ENCODE measurements around the gene RHOT2.
"Not testable (repeated sequence)": the region's sequence is repeated elsewhere in the genome, so short reads cannot be mapped to it uniquely, and the experiment has no call there.

RHOT2 gene

DNA sequence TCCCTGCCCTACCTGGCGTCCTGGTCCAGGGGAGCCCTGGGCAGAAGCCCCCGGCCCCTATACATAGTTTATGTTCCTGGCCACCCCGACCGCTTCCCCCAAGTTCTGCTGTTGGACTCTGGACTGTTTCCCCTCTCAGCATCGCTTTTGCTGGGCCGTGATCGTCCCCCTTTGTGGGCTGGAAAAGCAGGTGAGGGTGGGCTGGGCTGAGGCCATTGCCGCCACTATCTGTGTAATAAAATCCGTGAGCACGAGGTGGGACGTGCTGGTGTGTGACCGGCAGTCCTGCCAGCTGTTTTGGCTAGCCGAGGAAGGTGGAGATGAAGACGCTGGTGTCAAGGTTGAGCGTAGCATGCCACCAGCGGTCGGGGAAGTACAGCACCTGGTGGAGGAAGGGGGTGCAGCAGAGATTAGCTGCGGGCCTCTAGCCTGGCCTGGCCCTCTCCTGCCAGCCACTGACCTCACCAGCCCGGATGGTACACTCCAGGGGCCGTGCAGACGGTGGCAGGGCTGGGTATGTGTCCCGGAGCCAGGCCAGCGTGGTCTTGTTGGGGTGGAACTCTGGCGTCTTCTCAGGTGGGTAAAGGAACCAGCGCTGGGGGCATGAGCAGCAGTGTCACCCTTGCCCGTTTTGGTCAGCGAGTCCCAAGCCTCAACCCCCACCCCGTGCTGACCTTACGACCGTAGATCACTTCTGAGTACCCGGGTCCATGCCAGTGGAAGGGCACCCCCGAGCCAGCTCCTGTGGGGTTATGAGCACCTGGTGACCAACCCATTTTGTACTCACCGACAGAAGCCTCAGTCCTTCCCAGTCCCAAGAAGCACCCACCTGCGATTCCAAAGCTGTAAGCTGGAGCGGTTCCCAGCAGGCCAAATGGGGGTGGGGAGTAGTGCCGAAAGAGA, 14.8 kb downstream of the RHOT2 start:
- no peak for DNase-seq

GRCh38 chr16:683396-684070, 15.6 kb downstream of the RHOT2 start:
- DNase-seq, result no peak

DNA sequence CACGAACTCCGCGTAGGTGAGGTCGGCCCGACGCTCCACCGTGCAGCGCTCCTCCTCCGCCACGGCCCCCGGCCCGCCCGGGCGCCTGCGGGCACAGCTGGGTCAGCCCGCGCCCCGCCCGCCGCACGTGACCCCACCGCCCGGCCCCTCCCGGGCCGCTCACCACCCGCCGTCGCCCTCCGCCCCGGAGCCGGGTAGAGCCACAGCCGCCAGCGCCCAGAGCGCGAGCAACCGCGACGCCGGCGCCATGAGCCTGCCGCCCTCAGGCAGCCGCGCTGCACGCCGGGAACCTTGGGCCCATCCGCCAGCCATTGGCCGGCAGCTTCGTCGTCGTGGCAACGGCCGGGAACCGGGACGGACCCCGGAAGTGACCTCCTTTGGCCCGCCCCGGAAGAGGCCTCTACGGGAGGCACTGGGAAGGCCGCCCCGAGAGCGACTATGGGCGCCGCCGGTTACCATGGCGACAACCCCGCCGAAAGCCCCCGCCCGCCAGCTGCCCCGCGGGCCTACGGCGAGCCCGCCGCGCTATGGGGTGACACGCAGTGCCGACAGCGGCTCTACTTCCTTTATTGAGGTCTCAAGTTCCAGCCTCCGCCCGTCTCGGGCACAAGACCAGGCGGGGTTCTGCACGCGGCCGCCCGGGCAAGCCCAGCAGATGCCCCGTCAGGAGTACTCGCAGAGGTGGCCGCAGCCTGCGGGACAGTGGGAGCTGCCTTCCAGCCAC, 16.3 kb downstream of the RHOT2 start, which contains the start of gene JMJD8:
TSS of gene JMJD8 (minus strand) at position 264 of the 724 bp plus-strand sequence. CDS start at position 249, 15 bp downstream.
- DNase-seq, result peak; percentile 95

- DNase-seq, result no peak
Measured at GRCh38 chr16:684961-685696, 17.2 kb downstream of the RHOT2 start.

GRCh38 chr16:685967-686366, 18.0 kb downstream of the RHOT2 start:
- DNase-seq, result no peak

DNA sequence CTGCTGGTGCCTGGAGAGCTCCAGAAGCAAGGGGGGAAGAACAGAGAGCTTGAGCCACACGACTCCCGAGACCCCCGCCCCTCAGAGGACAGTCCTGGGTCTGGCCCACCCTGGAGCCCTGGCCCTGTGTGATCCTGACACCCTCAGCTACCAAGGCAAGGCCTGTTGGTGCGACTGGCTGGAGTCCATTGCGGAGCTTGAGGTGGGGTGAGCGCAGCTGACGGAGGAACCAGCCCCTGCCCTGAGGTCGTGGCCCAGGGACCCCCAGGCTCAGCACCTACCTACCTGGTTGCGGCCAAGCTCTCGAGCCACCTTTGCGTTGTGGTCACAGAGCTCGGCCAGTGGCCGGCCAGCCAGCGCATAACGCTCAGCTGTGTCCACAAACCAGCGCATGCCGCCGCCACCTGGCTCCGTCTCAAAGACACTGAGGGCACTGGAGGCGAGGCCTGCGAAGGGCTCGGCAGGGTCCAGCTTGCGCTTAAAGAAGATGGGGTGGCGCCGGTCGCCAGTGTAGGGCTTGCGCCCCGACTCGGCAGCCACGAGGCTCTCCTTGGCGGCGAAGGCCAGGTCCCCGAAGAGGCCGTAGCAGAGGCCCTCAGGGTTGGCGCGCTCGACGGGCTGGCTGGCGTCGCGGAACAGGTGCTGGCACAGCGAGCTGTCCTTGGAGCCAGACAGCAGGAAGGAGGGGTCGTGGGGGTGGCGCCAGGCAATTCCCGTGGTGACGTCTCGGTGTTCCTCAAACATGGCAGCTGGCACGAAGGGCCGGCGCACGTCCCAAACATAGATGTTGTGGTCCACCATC, 18.7 kb downstream of the RHOT2 start:
- no peak for DNase-seq

GRCh38 chr16:687499-687898, 19.6 kb downstream of the RHOT2 start:
- DNase-seq, result no peak

DNA sequence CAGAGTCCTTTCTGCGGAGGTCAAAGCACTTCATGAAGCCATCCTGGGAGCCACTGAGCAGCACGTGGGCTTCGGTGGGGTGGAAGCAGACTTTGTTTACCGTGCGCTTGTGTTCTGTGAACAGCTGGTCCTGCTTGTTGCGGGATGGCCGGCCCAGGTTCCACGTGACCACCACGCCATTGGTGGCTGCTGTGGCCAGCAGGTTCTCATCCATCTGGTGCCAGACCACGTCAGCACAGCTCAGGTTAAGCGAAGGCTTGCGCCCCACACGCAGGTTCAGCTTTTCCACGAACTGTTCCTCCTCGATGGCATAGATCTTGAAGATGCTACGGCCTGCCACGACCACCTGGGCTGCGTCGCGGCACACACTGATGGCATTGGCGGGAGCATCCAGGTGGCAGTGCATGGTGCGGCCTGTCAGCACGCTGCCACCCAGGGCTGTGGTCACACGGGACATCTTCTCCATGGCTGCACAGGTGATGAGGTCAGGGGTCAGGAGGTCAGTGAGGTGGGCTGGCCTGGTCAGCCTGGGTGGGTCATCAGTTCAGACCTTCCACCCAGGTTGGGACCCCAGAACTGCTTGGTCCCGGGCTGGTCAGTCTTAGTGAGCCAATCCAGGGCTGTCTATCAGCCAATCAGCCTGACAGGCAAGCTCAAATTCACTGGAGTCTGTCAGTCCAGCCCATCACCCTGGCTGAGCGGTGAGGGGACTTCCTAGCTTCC, 21.4 kb downstream of the RHOT2 start:
- no peak for DNase-seq

DNA sequence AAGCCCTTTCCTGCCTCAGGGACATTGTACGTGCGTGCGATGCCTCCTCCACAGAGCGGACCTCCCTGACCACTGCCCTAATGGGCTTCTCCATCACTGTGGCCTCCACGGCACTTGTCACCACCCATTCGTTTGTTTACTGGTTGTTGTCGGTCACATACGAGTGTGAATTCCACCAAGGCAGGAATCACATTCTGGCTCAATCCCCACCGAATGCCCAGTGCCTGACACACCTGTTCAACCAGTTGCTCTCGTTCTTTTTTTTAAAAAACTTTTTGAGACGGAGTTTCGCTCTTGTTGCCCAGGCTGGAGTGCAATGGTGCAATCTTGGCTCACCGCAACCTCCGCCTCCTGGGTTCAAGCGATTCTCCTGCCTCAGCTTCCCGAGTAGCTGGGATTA, 23.3 kb downstream of the RHOT2 start:
- not testable (repeated sequence) for DNase-seq

DNA sequence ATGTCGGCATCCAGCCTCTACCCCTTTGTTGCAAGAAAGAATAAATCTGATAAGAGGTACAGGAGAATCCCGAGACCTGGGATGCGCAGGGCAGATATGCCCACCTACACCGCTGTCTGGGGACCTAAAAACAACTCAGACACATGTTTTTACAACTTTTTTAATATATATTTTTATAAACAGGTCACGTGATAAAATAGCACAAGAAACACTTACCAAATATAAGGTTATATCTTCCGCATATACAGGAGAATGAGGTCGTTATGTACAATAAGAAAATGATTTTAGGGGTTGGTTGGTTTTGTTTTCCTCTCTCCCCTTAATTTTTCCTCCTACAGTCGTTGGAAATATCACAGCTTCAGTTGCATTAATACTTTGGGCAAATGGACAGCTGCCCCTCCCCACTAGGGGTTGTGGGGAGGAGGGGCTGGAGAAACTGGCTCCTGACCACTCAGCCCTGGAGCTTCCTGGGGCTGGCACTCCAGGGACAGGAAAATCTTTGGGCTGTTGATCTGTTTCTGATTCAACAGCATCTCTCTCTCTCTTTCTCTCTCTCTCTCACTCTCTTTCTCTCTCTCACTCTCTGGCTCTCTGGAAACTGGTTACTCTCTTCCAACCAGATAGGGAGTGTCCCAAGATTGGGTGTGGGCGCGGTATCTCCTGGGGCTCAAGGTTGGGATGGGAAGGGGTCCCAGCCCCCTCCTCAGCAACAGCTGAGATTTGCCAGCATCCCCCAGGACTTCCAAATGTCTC, 24.6 kb downstream of the RHOT2 start:
- DNase-seq, result no peak

DNA sequence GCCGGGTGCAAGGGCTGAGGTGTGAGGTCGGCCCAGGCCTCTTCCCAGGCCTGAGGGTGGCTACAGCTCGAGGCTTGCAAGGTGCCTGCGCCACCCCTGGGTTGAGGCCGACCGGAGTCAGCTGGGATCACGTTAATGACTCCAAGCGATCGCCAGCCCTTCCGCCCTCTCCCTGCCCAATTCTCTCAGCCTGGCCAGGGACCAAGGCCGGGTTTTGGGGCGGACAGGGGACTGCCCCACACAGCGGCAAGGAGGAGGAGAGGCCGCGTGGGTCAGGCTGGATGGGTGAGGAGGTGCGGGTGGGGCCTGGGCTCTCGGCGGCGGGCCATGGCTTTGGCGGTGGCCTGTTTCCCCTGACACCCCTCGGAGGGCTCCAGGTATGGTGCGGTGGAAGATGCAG, 25.4 kb downstream of the RHOT2 start:
- no peak for DNase-seq

DNA sequence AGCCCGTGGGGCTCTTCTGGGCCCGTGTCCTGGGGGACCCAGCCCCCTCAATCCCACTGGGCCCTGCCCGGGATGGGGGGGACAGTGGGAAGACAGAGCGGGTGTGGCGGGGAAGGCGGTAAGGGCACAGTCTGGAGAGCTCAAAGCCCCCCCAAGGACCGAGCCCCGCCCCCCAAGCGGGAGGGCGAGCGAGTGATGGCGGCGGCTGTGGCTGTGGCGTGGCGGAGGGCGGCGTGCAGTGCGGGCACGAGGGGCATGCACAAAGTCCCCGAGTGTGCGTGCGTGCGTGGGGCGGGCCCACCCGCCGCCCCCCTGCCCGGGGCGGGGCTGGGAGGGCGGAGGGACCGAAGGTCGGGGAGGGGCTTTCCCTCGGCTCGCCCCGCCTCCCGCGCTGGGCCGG, 25.8 kb downstream of the RHOT2 start:
- DNase-seq, result no peak

DNA sequence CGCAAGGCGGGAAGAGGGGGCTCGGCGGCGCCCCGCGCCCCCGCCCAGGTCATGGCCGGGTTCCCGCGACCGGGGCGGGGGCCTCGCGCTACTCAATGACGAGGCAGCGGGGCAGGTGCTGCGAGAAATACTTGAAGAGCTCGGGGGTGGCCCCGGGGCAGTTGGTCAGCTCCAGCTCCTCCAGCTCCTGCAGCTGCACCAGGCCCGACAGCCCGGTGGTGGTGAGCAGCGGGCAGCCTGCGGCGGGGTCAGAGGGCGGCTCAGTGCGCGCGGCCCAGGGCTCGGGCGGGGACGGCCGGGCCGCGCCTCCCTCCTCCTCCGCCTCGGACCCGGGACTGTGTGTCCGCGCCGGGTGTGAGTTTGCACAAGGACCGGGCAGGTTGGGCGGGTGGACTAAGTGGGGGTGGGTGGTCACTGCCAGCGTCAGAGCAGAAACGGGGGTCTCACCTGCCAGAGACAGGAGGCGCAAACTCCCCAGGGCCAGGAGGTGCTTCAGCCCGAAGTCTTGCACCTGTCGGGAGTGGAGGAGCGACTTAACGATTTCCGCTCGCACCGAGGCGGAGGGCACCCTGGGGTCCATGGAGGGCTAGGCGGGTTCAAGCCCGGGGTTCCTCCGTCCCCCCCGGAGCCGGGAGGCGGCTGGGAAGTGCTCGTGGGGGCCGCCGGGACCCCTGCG, 26.4 kb downstream of the RHOT2 start:
- DNase-seq, result no peak

DNA sequence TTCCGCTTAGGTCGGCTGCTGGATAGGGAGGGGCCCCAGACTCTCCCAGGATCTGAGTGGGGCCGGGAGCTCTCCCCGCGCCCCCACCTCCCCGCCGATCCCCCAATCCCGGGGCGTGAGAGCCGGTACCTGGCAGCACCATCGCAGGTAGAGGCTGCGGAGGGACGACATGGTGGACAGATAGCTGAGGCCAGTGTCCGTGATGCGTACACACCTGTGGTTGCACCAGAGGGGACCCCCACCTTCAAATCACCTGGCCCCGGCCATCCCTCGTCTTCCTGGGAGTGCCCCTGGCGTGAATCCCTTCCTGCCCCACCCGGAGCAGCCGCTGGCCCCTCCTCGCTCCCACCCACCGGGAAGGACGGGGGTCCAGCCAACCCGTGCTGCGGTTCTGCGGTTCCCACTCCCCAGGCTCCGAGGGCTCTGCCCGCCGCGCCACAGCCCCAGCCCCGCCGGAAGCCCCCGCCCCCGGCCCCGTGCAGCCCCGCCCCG, 27.0 kb downstream of the RHOT2 start:
- no peak for DNase-seq

GRCh38 chr16:695355-696089, 27.6 kb downstream of the RHOT2 start:
- no peak for DNase-seq

GRCh38 chr16:698911-699671, 31.2 kb downstream of the RHOT2 start:
- no peak for DNase-seq

DNA sequence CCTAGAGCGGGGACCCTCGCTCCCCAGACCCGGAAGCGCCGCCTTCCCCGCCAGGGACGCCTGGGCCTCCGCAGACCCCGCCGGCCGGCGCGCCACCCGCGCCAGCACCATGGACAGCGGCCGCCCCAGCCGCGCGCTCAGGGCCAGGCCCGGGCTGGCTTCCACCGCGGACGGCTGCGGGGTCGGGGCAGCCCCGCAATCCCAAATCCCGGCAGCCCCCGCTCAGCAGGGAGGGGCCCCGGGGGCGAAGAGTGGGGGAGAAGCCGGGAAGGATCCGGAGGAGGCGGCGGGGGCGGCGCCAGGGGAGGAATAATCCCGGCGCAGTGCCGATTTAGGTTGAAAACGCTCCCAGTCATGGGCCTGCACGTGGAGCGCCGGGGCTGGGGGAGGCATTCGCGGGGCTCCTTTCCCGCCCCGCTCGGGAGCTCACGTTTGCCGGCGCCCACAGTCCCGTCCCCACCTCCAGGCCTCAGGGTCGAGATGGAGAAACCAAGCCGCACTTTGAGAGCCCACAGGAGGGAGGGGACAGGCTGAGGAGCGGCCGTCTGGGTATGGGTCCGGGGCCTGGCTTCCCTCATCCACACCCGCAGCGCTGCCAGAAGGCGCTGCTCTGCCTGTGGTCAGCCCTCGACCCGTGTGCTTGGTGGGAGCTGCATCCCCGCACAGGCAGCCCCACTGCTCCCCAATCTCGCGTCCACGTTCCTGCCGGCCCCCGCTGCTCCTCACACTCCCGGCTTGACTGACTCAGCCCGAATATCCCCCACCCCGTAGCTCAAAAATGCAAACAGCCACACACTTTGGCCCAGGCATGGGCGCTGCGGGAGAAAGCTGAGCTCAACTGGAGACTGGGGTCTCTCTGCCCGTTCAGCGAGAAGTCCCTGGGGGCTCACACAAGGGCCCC, 33.0 kb downstream of the RHOT2 start:
- DNase-seq, result no peak
